GM18507 (cell line): ENCODE data around the gene TFAP2C.
"Not testable (repeated sequence)": the region's sequence is repeated elsewhere in the genome, so short reads cannot be mapped to it uniquely, and the experiment has no call there.

Experiments
- DNase-seq: peaks from one replicate; pipeline ENCODE4 v3.0.0; 2011; ENCODE audit warnings: low read depth; ENCODE audit not compliant: insufficient read length; ENCODE audit errors: extremely low spot score
- FAIRE-seq: peaks from 2 replicates; lab custom pipeline; 2011; peaks lifted over from hg19 to GRCh38; lab: Jason Lieb, UNC

TFAP2C gene

GRCh38 chr20:56634735-56635385, 5.8 kb downstream of the TFAP2C start:
- FAIRE-seq (no peak), DNase-seq (no peak)

GRCh38 chr20:56636716-56637115, 7.6 kb downstream of the TFAP2C start:
- no peak for DNase-seq

GRCh38 chr20:56637576-56637975, 8.5 kb downstream of the TFAP2C start:
- FAIRE-seq (no peak), DNase-seq (no peak)

More at GRCh38 chr20:56636716-56637115, 7.6 kb downstream of the TFAP2C start:
- FAIRE-seq: no peak

GRCh38 chr20:56646599-56646998, 17.5 kb downstream of the TFAP2C start:
- no peak for DNase-seq
- no peak for FAIRE-seq

GRCh38 chr20:56653211-56653610, 24.1 kb downstream of the TFAP2C start:
- DNase-seq (no peak), FAIRE-seq (no peak)

- DNase-seq (no peak), FAIRE-seq (no peak)
These were observed 27.5 kb downstream of the TFAP2C start for GRCh38 chr20:56656632-56657031.

- FAIRE-seq (no peak), DNase-seq (no peak)
These were observed 28.8 kb downstream of the TFAP2C start for GRCh38 chr20:56657879-56658278.

GRCh38 chr20:56658341-56658947, 29.3 kb downstream of the TFAP2C start:
- DNase-seq, FAIRE-seq: not testable (repeated sequence)

GRCh38 chr20:56663660-56664059, 34.6 kb downstream of the TFAP2C start:
- DNase-seq: no peak
- no peak for FAIRE-seq

GRCh38 chr20:56664796-56665195, 35.7 kb downstream of the TFAP2C start:
- DNase-seq (no peak), FAIRE-seq (no peak)

- FAIRE-seq: no peak
These were observed 36.7 kb downstream of the TFAP2C start for GRCh38 chr20:56665806-56666205.

GRCh38 chr20:56673450-56673849, 44.3 kb downstream of the TFAP2C start:
- DNase-seq (no peak), FAIRE-seq (no peak)

More at GRCh38 chr20:56665806-56666205, 36.7 kb downstream of the TFAP2C start:
- no peak for DNase-seq

- no peak for DNase-seq
- no peak for FAIRE-seq
These were observed 46.9 kb downstream of the TFAP2C start for GRCh38 chr20:56676001-56676400.

- DNase-seq (no peak), FAIRE-seq (no peak)
These were observed 47.6 kb downstream of the TFAP2C start for GRCh38 chr20:56676679-56677078.

- DNase-seq (no peak), FAIRE-seq (no peak)
These were observed 54.2 kb downstream of the TFAP2C start for GRCh38 chr20:56683077-56683865.

- no peak for DNase-seq
- FAIRE-seq: no peak
These were observed 56.8 kb downstream of the TFAP2C start for GRCh38 chr20:56685879-56686278.

- FAIRE-seq: no peak
- DNase-seq: no peak
These were observed 58.0 kb downstream of the TFAP2C start for GRCh38 chr20:56687061-56687460.

- FAIRE-seq (no peak), DNase-seq (no peak)
These were observed 59.0 kb downstream of the TFAP2C start for GRCh38 chr20:56688106-56688505.
